Activated T-helper 17 cell treated with anti-CD3 and anti-CD28 coated beads, Interleukin-2, amount 50 U/mL, for 72 hours (primary cell): Measurements from ENCODE around the gene PDE6H. TPM values are rescaled to one million over a fixed set of nuclear protein-coding genes. Genes with fewer than 3 reads are reported as not detected.

Experiments used
- ATAC-seq: fragments of 150-1000 bp; cut with Tn5 transposase; replicated peaks from 2 replicates; pipeline ENCODE4 v1.10.0; 2021; ENCODE audit warnings: mild to moderate bottlenecking, moderate library complexity
- H3K27ac Mint-ChIP-seq: one replicate; pipeline ENCODE4 v1.8.0; 2022; ENCODE audit warnings: mixed read lengths
- H3K27me3 Mint-ChIP-seq: one replicate; pipeline ENCODE4 v1.8.0; 2022; ENCODE audit warnings: mixed read lengths
- H3K36me3 Mint-ChIP-seq: one replicate; pipeline ENCODE4 v1.8.0; 2022; ENCODE audit warnings: low read depth, mild to moderate bottlenecking, mixed read lengths
- H3K4me1 Mint-ChIP-seq: one replicate; pipeline ENCODE4 v1.8.0; 2022; ENCODE audit warnings: mixed read lengths
- H3K4me3 Mint-ChIP-seq: one replicate; pipeline ENCODE4 v1.8.0; 2022; ENCODE audit warnings: mild to moderate bottlenecking, mixed read lengths
- H3K9me3 Mint-ChIP-seq: one replicate; pipeline ENCODE4 v1.8.0; 2022; ENCODE audit warnings: mixed read lengths
- total RNA-seq, 2 donors: library from RNA; stranded (reverse); gene quantifications; one replicate each; pipeline ENCODE4 v1.2.3, GENCODE V29; 2022

PDE6H gene
- total RNA-seq, 2 donors from 2014 or later, result not detected

GRCh38 chr12:14957551-14958168 is 15.2 kb upstream of the PDE6H start:
- Mint-ChIP-seq H3K9me3 (no peaks in the 10 kb centered on the region), H3K4me3 (peak overlapping the region; percentile 81), H3K27me3 (no peaks in the 10 kb centered on the region), H3K27ac (peak overlapping the region; percentile 93), H3K36me3 (peaks cover 83% of the 10 kb centered on the region), H3K4me1 (peaks cover 22% of the 10 kb centered on the region)
- ATAC-seq, result no peak

GRCh38 chr12:14958361-14959125 is 14.3 kb upstream of the PDE6H start:
- Mint-ChIP-seq H3K27me3 (no peaks in the 10 kb centered on the region), H3K36me3 (peaks cover 76% of the 10 kb centered on the region), H3K27ac (peak overlapping the region; percentile 93), H3K4me3 (peak overlapping the region; percentile 81), H3K4me1 (peaks cover 25% of the 10 kb centered on the region), H3K9me3 (no peaks in the 10 kb centered on the region)
- peak; percentile 48 for ATAC-seq

- Mint-ChIP-seq H3K36me3 (peaks cover 70% of the 10 kb centered on the region), H3K27me3 (no peaks in the 10 kb centered on the region), H3K27ac (peak overlapping the region; percentile 93), H3K4me3 (peak overlapping the region; percentile 81), H3K9me3 (no peaks in the 10 kb centered on the region), H3K4me1 (peaks cover 25% of the 10 kb centered on the region)
- ATAC-seq, result peak; percentile 41
These were observed 13.8 kb upstream of the PDE6H start for GRCh38 chr12:14959126-14959440.

GRCh38 chr12:14959463-14959862 is 13.4 kb upstream of the PDE6H start:
- Mint-ChIP-seq H3K4me1 (peaks cover 24% of the 10 kb centered on the region), H3K27ac (peak overlapping the region; percentile 93), H3K27me3 (no peaks in the 10 kb centered on the region), H3K4me3 (peak overlapping the region; percentile 81), H3K36me3 (peaks cover 66% of the 10 kb centered on the region), H3K9me3 (no peaks in the 10 kb centered on the region)
- ATAC-seq, result no peak

GRCh38 chr12:14959916-14960496 is 12.8 kb upstream of the PDE6H start:
- no peak for ATAC-seq
- peak overlapping the region; percentile 81 for H3K4me3 Mint-ChIP-seq
- peaks cover 26% of the 10 kb centered on the region for H3K4me1 Mint-ChIP-seq
- peaks cover 64% of the 10 kb centered on the region for H3K36me3 Mint-ChIP-seq
- no peaks in the 10 kb centered on the region for H3K9me3 Mint-ChIP-seq
- peak overlapping the region; percentile 93 for H3K27ac Mint-ChIP-seq
- H3K27me3 Mint-ChIP-seq, result no peaks in the 10 kb centered on the region

- Mint-ChIP-seq H3K36me3 (peaks cover 59% of the 10 kb centered on the region), H3K27me3 (no peaks in the 10 kb centered on the region), H3K9me3 (no peaks in the 10 kb centered on the region), H3K4me1 (peaks cover 34% of the 10 kb centered on the region), H3K27ac (peak overlapping the region; percentile 93), H3K4me3 (peak overlapping the region; percentile 81)
- peak; percentile 57 for ATAC-seq
These were observed 12.0 kb upstream of the PDE6H start for GRCh38 chr12:14960548-14961465.

- Mint-ChIP-seq H3K4me1 (peaks cover 34% of the 10 kb centered on the region), H3K27me3 (no peaks in the 10 kb centered on the region), H3K9me3 (no peaks in the 10 kb centered on the region), H3K27ac (peak within 1 kb of the TSS; percentile 93), H3K4me3 (peak within 1 kb of the TSS; percentile 81), H3K36me3 (peaks cover 51% of the 10 kb centered on the region)
- ATAC-seq, result peak; percentile 68
These were observed 11.2 kb upstream of the PDE6H start, which contains the start of gene ARHGDIB for GRCh38 chr12:14961466-14962152. Gene ARHGDIB (minus strand): TSS chr12:14961601. CDS start chr12:14950712, 10,889 bp downstream.

GRCh38 chr12:14962153-14962539 is 10.7 kb upstream of the PDE6H start:
- H3K27me3 Mint-ChIP-seq, result no peaks in the 10 kb centered on the region
- no peaks in the 10 kb centered on the region for H3K9me3 Mint-ChIP-seq
- ATAC-seq, result no peak
- H3K36me3 Mint-ChIP-seq, result peaks cover 45% of the 10 kb centered on the region
- peaks cover 34% of the 10 kb centered on the region for H3K4me1 Mint-ChIP-seq
- H3K27ac Mint-ChIP-seq, result peak overlapping the region; percentile 93
- peak overlapping the region; percentile 81 for H3K4me3 Mint-ChIP-seq

- Mint-ChIP-seq H3K4me3 (peak overlapping the region; percentile 81), H3K9me3 (no peaks in the 10 kb centered on the region), H3K36me3 (peaks cover 39% of the 10 kb centered on the region), H3K27me3 (no peaks in the 10 kb centered on the region), H3K4me1 (peaks cover 30% of the 10 kb centered on the region), H3K27ac (peak overlapping the region; percentile 93)
- no peak for ATAC-seq
These were observed 10.0 kb upstream of the PDE6H start for GRCh38 chr12:14962797-14963196.

GRCh38 chr12:14963520-14963919 is 9.3 kb upstream of the PDE6H start:
- H3K27me3 Mint-ChIP-seq, result no peaks in the 10 kb centered on the region
- H3K27ac Mint-ChIP-seq, result peak overlapping the region; percentile 93
- H3K9me3 Mint-ChIP-seq, result no peaks in the 10 kb centered on the region
- peaks cover 28% of the 10 kb centered on the region for H3K4me1 Mint-ChIP-seq
- ATAC-seq, result no peak
- peak overlapping the region; percentile 81 for H3K4me3 Mint-ChIP-seq
- peaks cover 31% of the 10 kb centered on the region for H3K36me3 Mint-ChIP-seq

- H3K36me3 Mint-ChIP-seq, result peaks cover 23% of the 10 kb centered on the region
- H3K4me3 Mint-ChIP-seq, result peak overlapping the region; percentile 81
- H3K9me3 Mint-ChIP-seq, result no peaks in the 10 kb centered on the region
- ATAC-seq, result no peak
- peaks cover 32% of the 10 kb centered on the region for H3K4me1 Mint-ChIP-seq
- H3K27ac Mint-ChIP-seq, result peak overlapping the region; percentile 93
- no peaks in the 10 kb centered on the region for H3K27me3 Mint-ChIP-seq
These were observed 8.4 kb upstream of the PDE6H start for GRCh38 chr12:14964406-14964805.

- Mint-ChIP-seq H3K4me3 (peak overlapping the region; percentile 81), H3K27ac (peak overlapping the region; percentile 93), H3K27me3 (no peaks in the 10 kb centered on the region), H3K4me1 (peaks cover 36% of the 10 kb centered on the region), H3K36me3 (peaks cover 14% of the 10 kb centered on the region), H3K9me3 (no peaks in the 10 kb centered on the region)
- no peak for ATAC-seq
These were observed 7.6 kb upstream of the PDE6H start for GRCh38 chr12:14965221-14965620.

GRCh38 chr12:14968478-14968877 is 4.4 kb upstream of the PDE6H start:
- no peaks in the 10 kb centered on the region for H3K9me3 Mint-ChIP-seq
- H3K4me3 Mint-ChIP-seq, result no peak overlapping the region
- ATAC-seq, result no peak
- no peaks in the 10 kb centered on the region for H3K36me3 Mint-ChIP-seq
- H3K4me1 Mint-ChIP-seq, result peaks cover 39% of the 10 kb centered on the region
- H3K27ac Mint-ChIP-seq, result no peak overlapping the region
- H3K27me3 Mint-ChIP-seq, result no peaks in the 10 kb centered on the region

- no peaks in the 10 kb centered on the region for H3K27me3 Mint-ChIP-seq
- H3K27ac Mint-ChIP-seq, result peak overlapping the region; percentile 45
- no peaks in the 10 kb centered on the region for H3K36me3 Mint-ChIP-seq
- H3K4me1 Mint-ChIP-seq, result peaks cover 23% of the 10 kb centered on the region
- no peaks in the 10 kb centered on the region for H3K9me3 Mint-ChIP-seq
- peak overlapping the region; percentile 17 for H3K4me3 Mint-ChIP-seq
- ATAC-seq, result peak; percentile 62
These were observed 2.4 kb upstream of the PDE6H start for GRCh38 chr12:14970473-14970872.
